ENCODE measurements around the gene PRKCSH. TPM values are rescaled to one million over a fixed set of nuclear protein-coding genes. Genes with fewer than 3 reads are reported as not detected.

The PRKCSH gene
- total RNA-seq = 100 to 1,000 TPM; 308 to 434 TPM

DNA sequence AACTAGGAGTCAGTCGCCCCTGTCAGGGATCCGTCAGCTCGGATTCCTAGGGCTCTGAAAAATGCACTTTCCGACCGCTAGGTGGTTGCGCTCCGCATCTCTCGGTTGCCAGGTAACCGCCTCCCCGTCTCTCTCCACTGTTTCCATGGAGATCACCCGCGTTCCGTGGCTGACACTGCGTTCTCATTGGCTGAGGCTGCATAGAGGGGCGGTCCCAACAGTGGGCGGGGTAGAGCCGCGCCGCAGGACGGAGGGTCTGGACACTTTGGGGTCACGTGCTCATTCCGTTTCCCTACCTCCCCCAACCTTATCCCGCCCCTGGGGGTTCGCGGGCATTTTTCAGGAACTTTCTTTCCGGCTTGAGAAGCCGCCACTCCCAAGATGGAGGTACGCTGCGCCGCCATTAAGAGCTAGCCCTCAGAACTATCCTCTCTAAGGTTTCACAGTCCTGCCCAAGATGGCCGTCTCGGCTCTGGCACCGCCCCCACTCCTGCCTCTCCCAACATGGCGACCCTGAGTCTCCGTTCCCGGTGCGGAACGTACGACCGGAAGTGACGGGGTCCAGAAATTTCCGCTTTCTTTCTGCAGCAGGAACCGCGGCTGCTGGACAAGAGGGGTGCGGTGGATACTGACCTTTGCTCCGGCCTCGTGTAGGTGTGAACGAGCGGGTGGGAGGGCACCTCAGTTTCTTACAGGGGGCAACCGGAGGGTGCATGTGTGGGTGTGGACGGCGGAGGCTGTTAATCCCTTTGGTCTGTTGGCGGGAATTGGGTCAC lies at the start of gene PRKCSH, which contains the start of gene ODAD3:
TSS of gene PRKCSH (plus strand) at position 579 of the 776 bp plus-strand sequence. CDS start 483 bp downstream, outside the sequence.
TSS of gene ODAD3 (minus strand) at position 65 of the 776 bp plus-strand sequence. CDS start 105 bp downstream, outside the sequence.
- Histone ChIP-seq H3K36me3 (no peaks in the 10 kb centered on the region), H3K4me3 (peak within 1 kb of the TSS; percentile 45), H3K4me1 (peaks cover 6% of the 10 kb centered on the region), H3K9ac (ENCODE audit: low read depth in 2 of 2, low read length in 2 of 2) (peak within 1 kb of the TSS; percentile 76 to 95), H3K27me3 (no peaks in the 10 kb centered on the region), H3K27ac (peak within 1 kb of the TSS; percentile 56), H3K9me3 (no peaks in the 10 kb centered on the region)
- peak; percentile 91 for TF ChIP-seq CTCF (IDR thresholded peaks at IDR 0.05)
- peak; percentile 99 for DNase-seq
- intact Hi-C loops (cut with DNase I) = no loop called here

- H3K27ac ChIP-seq = no peak overlapping the region
- TF ChIP-seq CTCF (IDR thresholded peaks at IDR 0.05) = no peak
- no peaks in the 10 kb centered on the region for H3K36me3 ChIP-seq
- DNase-seq = no peak
- no peak overlapping the region for H3K4me3 ChIP-seq
- no peaks in the 10 kb centered on the region for H3K27me3 ChIP-seq
- H3K4me1 ChIP-seq = peaks cover 5% of the 10 kb centered on the region
- H3K9me3 ChIP-seq = no peaks in the 10 kb centered on the region
- intact Hi-C loops (cut with DNase I) = no loop called here
- no peak overlapping the region for H3K9ac ChIP-seq (ENCODE audit: low read depth in 2 of 2, low read length in 2 of 2)
These were observed 48.0 kb upstream of the PRKCSH start for GRCh38 chr19:11387162-11388034.

- Histone ChIP-seq H3K27ac (no peak overlapping the region), H3K9me3 (no peaks in the 10 kb centered on the region), H3K36me3 (no peaks in the 10 kb centered on the region), H3K4me3 (no peak overlapping the region), H3K4me1 (no peaks in the 10 kb centered on the region), H3K27me3 (no peaks in the 10 kb centered on the region), H3K9ac (ENCODE audit: low read depth in 2 of 2, low read length in 2 of 2) (no peak overlapping the region)
- intact Hi-C loops (cut with DNase I) = no loop called here
- no peak for DNase-seq
- no peak for TF ChIP-seq CTCF (IDR thresholded peaks at IDR 0.05)
These were observed 45.1 kb upstream of the PRKCSH start for GRCh38 chr19:11390359-11390758.

DNA sequence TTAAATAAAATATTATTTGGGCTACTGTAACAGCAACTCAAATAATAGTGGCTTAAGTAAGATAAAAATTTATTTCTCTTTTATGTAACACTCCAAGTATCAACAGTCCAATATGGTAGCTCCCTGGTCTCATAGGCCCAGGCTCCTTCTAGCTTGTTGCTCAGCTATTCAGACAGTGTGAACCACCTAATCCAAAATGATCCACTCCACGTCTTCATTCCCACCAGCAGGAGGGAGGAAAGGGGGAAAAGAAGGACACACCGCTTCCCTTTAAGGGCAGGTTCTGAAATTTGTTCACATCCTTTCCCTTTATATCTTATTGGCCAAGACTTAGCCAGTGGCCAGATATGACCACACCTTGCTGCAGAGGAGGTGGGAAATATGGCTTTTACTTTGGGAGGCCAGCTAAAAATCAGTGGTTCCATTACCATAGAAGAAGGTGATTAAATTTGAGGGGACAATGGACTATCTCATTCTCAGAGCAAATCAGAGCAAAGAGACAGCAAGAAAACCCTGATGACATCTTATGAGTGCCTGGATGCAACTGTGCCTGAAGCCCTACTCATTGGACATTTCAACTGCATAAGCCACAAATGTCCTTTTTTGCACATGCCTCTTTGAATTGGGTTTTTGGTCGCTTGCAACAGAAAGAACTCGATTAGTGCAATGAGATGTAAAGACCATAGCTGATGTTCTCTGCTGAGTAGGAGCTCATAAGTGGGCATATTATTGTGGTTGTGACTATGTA lies 44.3 kb upstream of the PRKCSH start:
- DNase-seq = no peak
- H3K27me3 ChIP-seq = no peaks in the 10 kb centered on the region
- H3K9ac ChIP-seq (ENCODE audit: low read depth in 2 of 2, low read length in 2 of 2) = no peak overlapping the region
- H3K9me3 ChIP-seq = no peaks in the 10 kb centered on the region
- H3K36me3 ChIP-seq = no peaks in the 10 kb centered on the region
- intact Hi-C loops (cut with DNase I) = no loop called here
- TF ChIP-seq CTCF (IDR thresholded peaks at IDR 0.05) = no peak
- no peak overlapping the region for H3K27ac ChIP-seq
- H3K4me3 ChIP-seq = no peak overlapping the region
- no peaks in the 10 kb centered on the region for H3K4me1 ChIP-seq

DNA sequence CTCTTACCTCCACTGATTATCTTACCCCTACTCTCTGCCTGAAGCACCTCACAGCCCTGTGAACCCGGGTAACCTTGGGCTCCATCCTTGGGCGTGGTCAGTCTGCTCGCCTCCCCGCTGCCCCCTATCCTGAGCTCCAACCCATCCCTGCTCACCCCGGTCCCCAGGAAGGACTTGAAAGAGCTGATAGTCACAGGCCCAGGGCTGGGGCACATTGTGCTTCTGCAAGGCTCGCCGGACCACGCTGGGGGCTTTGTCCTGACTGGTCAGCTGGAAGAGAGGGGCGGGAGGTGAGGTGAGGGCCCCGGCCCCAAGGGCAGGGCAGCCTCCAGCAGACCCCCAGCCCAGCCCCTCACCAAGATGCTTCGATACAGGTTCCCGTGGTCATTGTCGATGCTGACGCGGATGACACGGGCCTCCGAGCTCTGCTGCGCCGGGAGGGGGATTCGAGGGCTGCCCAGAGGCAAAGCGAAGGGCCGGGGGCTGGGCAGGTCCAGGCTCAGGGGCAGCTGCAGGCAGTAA lies 38.3 kb upstream of the PRKCSH start:
- Histone ChIP-seq H3K9ac (ENCODE audit: low read depth in 2 of 2, low read length in 2 of 2) (no peak overlapping the region), H3K4me1 (no peaks in the 10 kb centered on the region), H3K9me3 (no peaks in the 10 kb centered on the region), H3K27me3 (no peaks in the 10 kb centered on the region), H3K27ac (no peak overlapping the region), H3K36me3 (no peaks in the 10 kb centered on the region), H3K4me3 (no peak overlapping the region)
- no peak for TF ChIP-seq CTCF (IDR thresholded peaks at IDR 0.05)
- DNase-seq = no peak
- intact Hi-C loops (cut with DNase I) = no loop called here
